WI38 (cell line): ENCODE data around the gene LYZL2.

Experiments used
- H3K4me3 ChIP-seq: 2 replicates; pipeline ENCODE4 v1.5.1; 2011; ENCODE audit warnings: low read depth, mild to moderate bottlenecking, control low read depth, low read length
- CTCF ChIP-seq: IDR thresholded peaks from 2 replicates; pipeline ENCODE4 v1.5.1; 2012; ENCODE audit warnings: low read depth, mild to moderate bottlenecking, control low read depth, low read length

LYZL2 gene

GRCh38 chr10:30576641-30577040 lies 52.9 kb downstream of the LYZL2 start:
- no peak overlapping the region for H3K4me3 ChIP-seq
- TF ChIP-seq CTCF = no peak

- no peak for TF ChIP-seq CTCF
- H3K4me3 ChIP-seq = no peak overlapping the region
These were observed 55.1 kb downstream of the LYZL2 start for GRCh38 chr10:30574432-30574796.

GRCh38 chr10:30573721-30574431 lies 55.7 kb downstream of the LYZL2 start:
- no peak overlapping the region for H3K4me3 ChIP-seq
- TF ChIP-seq CTCF = no peak

GRCh38 chr10:30565449-30565848 lies 64.1 kb downstream of the LYZL2 start:
- no peak overlapping the region for H3K4me3 ChIP-seq
- no peak for TF ChIP-seq CTCF

- no peak for TF ChIP-seq CTCF
- no peak overlapping the region for H3K4me3 ChIP-seq
These were observed 66.8 kb downstream of the LYZL2 start for GRCh38 chr10:30562787-30563186.
